Esophagus muscularis mucosa (tissue), 4 donors: Measurements from ENCODE around the gene PDGFB. TPM values are rescaled to one million over a fixed set of nuclear protein-coding genes. Genes with fewer than 3 reads are reported as not detected.

ENCODE experiments used
- DNase-seq: peaks from one replicate; pipeline ENCODE4 v3.0.0-alpha.2; 2017; ENCODE audit errors: extremely low spot score
- H3K27ac ChIP-seq, 4 donors: fragments of 200-600 bp; sonication (generic); replicated peaks in 1 of 4; 1 replicate in 3 of 4; 2 replicates in 1 of 4; pipeline ENCODE4 v1.5.1; 2016 to 2019; ENCODE audit warnings: mild to moderate bottlenecking in 1 of 4
- H3K27me3 ChIP-seq, 4 donors: fragments of 200-600 bp; sonication (generic); one replicate each; pipeline versions ENCODE4 v1.5.1 to v1.6.0; 2016 to 2019
- H3K36me3 ChIP-seq, 4 donors: fragments of 200-600 bp; sonication (generic); one replicate each; pipeline ENCODE4 v1.5.1; 2016 to 2019
- H3K4me1 ChIP-seq, 4 donors: fragments of 200-600 bp; sonication (generic); one replicate each; pipeline ENCODE4 v1.5.1; 2016 to 2019
- H3K4me3 ChIP-seq, 4 donors: fragments of 200-600 bp; sonication (generic); 1 replicate in 2 of 4; 2 replicates in 2 of 4; pipeline ENCODE4 v1.5.1; 2016 to 2019; ENCODE audit warnings: mild to moderate bottlenecking in 4 of 4, moderate library complexity in 1 of 4
- H3K9me3 ChIP-seq, 4 donors: fragments of 200-600 bp; sonication (generic); 1 replicate in 3 of 4; 2 replicates in 1 of 4; pipeline ENCODE4 v1.5.1; 2016 to 2019
- EP300 ChIP-seq: sonication (generic); formaldehyde crosslinking; IDR thresholded peaks from one replicate; pipeline ENCODE4 v1.6.1; 2017; ENCODE audit warnings: antibody characterized with exemption
- POLR2A ChIP-seq: fragments of 450-650 bp; IDR thresholded peaks from one replicate; pipeline ENCODE4 v1.6.1; 2017; ENCODE audit warnings: antibody characterized with exemption, moderate library complexity, mild to moderate bottlenecking, low read depth
- POLR2AphosphoS5 ChIP-seq, 2 donors: sonication (generic); formaldehyde crosslinking; IDR thresholded peaks; one replicate each; pipeline ENCODE4 v1.6.1; 2017; ENCODE audit warnings: antibody characterized with exemption in 2 of 2
- WGBS: methylation state at CpG from one replicate; pipeline ENCODE4 v1.1.5; 2018; 5-methylcytosine and 5-hydroxymethylcytosine counted together
- intact Hi-C: fragments of 100-400 bp; cut with DNase I; formaldehyde crosslinking; loops from one replicate; pipeline ENCODE4 v1.15.1; 2023
- total RNA-seq, 4 donors: library from RNA; depleted of rRNA; stranded (reverse); fragments of >200 nt; gene quantifications; one replicate each; pipeline versions ENCODE4 v1.1.0 to v1.2.1, GENCODE V29; 2016
- TF ChIP-seq, protein P1 (sequence below), 3 experiments: fragments of 200-600 bp in 2 of 3; fragments of 450-650 bp in 1 of 3; sonication (generic) in 2 of 3; IDR thresholded peaks; one replicate each; pipeline ENCODE4 v1.5.1; 2017 to 2019; ENCODE audit warnings: antibody characterized with exemption in 3 of 3, mild to moderate bottlenecking in 2 of 3, moderate library complexity in 1 of 3

Gene PDGFB
- total RNA-seq, 4 donors from 2014 or later, result 12.3 to 25.4 (median 18.8) TPM

DNA sequence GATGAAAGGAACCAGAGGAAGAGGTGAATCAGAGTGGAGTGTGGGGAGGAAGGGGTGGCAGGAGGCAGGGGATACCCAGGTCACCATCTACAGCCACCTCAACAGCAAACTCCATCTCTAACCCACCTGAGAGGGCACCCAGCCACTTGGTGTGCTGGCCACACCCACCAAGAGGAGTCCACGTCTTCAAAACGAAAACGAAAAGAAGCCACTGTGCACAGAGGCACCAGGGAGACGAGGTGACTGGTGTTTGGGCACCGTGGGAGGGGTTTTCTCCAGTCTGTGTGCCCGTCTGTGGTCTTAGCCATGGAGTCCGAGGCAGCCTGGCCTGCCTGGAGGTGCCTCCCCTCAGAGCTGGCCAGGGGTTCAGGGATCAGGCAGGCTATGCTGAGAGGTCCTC, 20.2 kb downstream of the PDGFB start:
- H3K36me3 ChIP-seq, result peaks cover 6 to 79% (median 45%) of the 10 kb centered on the region in 4 donors
- 72% methylated on average over 7 of the region's 7 CpGs for WGBS
- TF ChIP-seq POLR2AphosphoS5 (IDR thresholded peaks at IDR 0.05) (no peak), EP300 (no peak), POLR2A (no peak)
- TF ChIP-seq, protein P1, sequence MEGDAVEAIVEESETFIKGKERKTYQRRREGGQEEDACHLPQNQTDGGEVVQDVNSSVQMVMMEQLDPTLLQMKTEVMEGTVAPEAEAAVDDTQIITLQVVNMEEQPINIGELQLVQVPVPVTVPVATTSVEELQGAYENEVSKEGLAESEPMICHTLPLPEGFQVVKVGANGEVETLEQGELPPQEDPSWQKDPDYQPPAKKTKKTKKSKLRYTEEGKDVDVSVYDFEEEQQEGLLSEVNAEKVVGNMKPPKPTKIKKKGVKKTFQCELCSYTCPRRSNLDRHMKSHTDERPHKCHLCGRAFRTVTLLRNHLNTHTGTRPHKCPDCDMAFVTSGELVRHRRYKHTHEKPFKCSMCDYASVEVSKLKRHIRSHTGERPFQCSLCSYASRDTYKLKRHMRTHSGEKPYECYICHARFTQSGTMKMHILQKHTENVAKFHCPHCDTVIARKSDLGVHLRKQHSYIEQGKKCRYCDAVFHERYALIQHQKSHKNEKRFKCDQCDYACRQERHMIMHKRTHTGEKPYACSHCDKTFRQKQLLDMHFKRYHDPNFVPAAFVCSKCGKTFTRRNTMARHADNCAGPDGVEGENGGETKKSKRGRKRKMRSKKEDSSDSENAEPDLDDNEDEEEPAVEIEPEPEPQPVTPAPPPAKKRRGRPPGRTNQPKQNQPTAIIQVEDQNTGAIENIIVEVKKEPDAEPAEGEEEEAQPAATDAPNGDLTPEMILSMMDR (IDR thresholded peaks at IDR 0.05), result no peak

DNA sequence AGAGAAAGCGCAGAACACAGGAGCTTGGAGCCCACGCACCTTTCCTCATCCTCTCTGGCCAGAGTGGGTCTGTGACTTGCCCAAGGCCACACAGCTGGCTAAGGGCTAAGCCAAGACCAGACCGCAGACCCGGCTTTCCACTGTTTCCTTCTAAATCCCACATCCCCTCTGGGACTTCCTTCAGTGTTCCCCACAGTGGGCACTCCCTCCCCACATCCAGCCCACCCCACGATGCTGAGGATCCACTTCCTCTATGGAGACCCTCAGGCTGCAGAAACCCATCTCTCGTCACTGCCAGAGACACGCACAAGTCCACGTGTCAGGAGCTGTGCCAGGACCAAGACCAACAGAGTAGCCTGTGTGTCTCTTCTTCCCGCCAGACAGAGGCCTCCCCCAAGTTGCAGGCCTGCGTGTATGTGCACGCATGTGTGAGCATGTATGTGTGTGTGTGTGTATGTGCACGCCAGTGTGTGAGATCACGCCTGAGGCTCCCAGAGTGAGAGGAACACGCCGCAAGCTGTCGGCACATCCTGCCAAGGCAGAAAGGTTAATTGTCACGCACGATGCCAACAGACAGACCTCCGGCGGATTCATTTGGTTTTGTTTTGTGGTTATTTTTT, 21.6 kb downstream of the PDGFB start:
- intact Hi-C loops, result no loop called here
- Histone ChIP-seq H3K27me3 (peaks cover 0 to 10% (median 0%) of the 10 kb centered on the region in 4 donors), H3K4me3 (no peak overlapping the region), H3K36me3 (peaks cover 6 to 65% (median 39%) of the 10 kb centered on the region in 4 donors), H3K9me3 (peaks cover 0 to 7% (median 0%) of the 10 kb centered on the region in 4 donors), H3K27ac (no peak overlapping the region), H3K4me1 (no peaks in the 10 kb centered on the region)
- WGBS, result 73% methylated on average over 17 of the region's 20 CpGs
- TF ChIP-seq POLR2A (no peak), POLR2AphosphoS5 (IDR thresholded peaks at IDR 0.05) (no peak), EP300 (no peak)
- TF ChIP-seq, protein P1 (IDR thresholded peaks at IDR 0.05), result no peak
- DNase-seq, result no peak

More for the DNA sequence above, 20.2 kb downstream of the PDGFB start:
- no peak for DNase-seq
- H3K4me3 ChIP-seq, result no peak overlapping the region
- no peak overlapping the region for H3K27ac ChIP-seq
- H3K27me3 ChIP-seq, result peaks cover 0 to under 1% (median 0%) of the 10 kb centered on the region in 4 donors
- peaks cover 0 to 7% (median 0%) of the 10 kb centered on the region in 4 donors for H3K9me3 ChIP-seq
- H3K4me1 ChIP-seq, result no peaks in the 10 kb centered on the region
- intact Hi-C loops, result no loop called here

DNA sequence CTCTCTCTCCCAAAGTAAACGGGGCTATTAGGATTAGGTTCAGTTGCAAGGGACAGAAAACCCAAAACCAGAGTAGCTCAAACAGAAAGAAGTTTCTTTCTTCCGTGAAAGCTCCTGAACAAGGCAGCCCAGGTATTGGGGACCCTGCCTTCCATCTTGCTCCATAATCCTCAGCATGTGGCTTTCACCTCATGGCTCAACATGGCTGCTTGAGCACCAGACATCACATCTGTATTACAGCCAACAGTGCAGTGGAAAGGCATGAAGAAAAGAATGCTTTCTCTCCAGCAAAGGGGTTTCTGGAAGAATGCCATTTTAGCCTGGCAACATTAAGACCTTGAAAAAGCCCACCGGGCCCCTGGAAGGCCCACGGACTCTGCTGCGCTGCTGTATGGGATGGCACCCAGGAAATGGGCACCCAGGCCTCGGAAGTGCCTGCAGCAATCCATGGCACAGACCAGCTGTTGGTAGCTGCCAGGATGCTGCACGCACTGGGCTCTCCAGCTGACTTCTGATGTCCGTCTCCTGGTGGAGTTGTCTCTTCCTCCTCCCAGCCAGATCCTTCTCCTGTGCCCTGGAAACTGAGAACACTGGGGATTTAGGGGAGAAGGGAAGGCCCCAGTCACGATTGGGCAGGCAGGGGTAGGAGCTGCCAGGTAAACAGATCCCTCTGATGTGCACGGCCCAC, 22.6 kb downstream of the PDGFB start:
- H3K27me3 ChIP-seq, result peaks cover 0 to 10% (median 0%) of the 10 kb centered on the region in 4 donors
- no peak overlapping the region for H3K4me3 ChIP-seq
- peaks cover 6 to 55% (median 34%) of the 10 kb centered on the region in 4 donors for H3K36me3 ChIP-seq
- no peak for DNase-seq
- no peaks in the 10 kb centered on the region for H3K4me1 ChIP-seq
- intact Hi-C loops, result no loop called here
- peaks cover 0 to 7% (median 0%) of the 10 kb centered on the region in 4 donors for H3K9me3 ChIP-seq
- TF ChIP-seq POLR2A (no peak), POLR2AphosphoS5 (IDR thresholded peaks at IDR 0.05) (no peak), EP300 (no peak)
- TF ChIP-seq, protein P1 (IDR thresholded peaks at IDR 0.05), result no peak
- WGBS, result 90% methylated on average over 10 of the region's 10 CpGs
- no peak overlapping the region for H3K27ac ChIP-seq

DNA sequence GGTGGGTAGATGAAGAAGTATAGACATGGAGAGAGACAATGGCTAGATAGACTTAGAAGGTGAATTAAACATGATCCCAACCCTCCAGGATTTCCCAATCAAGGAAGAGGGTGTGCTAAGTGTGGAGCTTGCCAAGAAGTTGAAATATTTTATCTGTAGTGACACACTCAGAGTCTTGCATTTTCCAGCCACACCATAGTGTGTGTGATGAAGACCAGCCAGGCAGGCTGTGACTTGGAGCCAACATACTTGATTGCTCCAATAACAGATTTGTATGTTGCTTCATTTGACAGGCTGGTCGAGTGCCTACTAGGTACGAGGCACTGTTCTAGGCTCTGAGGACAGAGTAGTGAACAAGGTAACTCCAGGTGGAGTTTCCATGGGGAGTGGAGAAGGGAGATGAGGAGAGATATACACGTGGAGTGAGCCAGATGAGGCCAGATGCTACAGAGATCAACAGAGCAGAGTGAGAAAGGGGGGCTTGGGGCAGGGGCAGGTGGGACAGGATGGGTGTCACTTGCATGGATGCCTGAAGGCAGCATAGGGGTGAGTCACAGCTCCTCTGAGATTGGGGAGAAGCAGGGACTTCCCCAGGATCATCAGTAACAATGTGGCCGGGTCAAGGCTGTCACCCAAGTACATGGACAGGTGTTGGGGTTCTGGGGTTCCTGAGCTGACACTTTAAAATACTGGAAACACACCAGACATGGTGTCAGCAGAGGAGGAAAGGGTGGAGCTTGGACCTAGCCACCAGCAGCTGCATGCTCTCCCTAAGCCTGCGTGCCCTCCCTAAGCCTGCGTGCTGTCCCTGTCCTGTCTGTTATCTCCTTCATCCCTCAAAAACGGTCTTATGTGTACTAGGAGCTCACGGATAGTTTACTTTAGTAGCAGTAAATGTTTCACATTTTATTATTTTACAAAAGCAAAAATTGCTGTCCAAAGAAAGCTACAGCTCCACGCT, 23.6 kb downstream of the PDGFB start:
- Histone ChIP-seq H3K9me3 (peaks cover 0 to 7% (median 0%) of the 10 kb centered on the region in 4 donors), H3K4me3 (no peak overlapping the region), H3K36me3 (peaks cover 6 to 45% (median 30%) of the 10 kb centered on the region in 4 donors), H3K4me1 (no peaks in the 10 kb centered on the region), H3K27ac (peak overlapping the region in 1 of 4 donors; percentile 22), H3K27me3 (peaks cover 0 to 12% (median 0%) of the 10 kb centered on the region in 4 donors)
- DNase-seq, result no peak
- intact Hi-C loops, result no loop called here
- no peak for TF ChIP-seq POLR2A
- TF ChIP-seq EP300, result no peak
- peak in 1 of 2 donors; percentile 36 for TF ChIP-seq POLR2AphosphoS5 (IDR thresholded peaks at IDR 0.05)
- TF ChIP-seq, protein P1 (IDR thresholded peaks at IDR 0.05), result no peak
- 64% methylated on average over 9 of the region's 9 CpGs for WGBS
